ENCODE data around the gene CBX3. TPM values are rescaled to one million over a fixed set of nuclear protein-coding genes. Genes with fewer than 3 reads are reported as not detected.

Gene CBX3
- total and polyA plus RNA-seq, 12 donors = 35.2 to 203 (median 87.8) TPM

DNA sequence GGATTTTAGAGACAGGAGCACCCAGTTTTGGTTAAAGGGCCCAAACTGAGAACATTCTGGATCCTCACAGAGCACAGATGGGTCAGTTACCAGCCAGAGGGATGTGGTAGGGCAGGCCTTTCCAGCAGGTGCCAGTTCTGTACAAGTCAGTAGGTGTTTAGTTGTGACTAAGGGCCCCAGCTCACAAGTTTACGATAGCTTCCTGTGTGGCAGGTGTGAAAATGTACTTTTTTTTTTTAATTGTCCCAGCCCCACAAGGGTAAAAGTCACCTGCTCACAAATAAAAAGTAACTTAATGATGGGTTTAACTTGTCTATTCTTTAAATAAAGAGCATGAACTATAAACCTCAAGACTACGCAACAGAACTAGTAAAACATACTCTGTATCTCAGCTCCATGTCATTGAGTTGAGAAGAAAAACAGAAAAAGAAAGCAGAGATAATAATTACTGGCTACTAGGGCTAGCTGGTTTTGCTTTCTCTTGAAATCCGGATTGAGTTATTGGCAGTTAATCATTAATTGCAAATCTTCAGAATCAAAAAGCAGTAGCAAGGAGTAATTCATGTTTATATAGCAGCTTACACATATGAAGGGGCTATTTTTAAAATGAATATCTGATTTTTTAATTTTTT lies 34.1 kb upstream of the CBX3 start:
- no peak for DNase-seq
- Histone ChIP-seq H3K9me3 (replicated peaks in 1 of 3) (no peaks in the 10 kb centered on the region), H3K4me1 (replicated peaks in 1 of 2) (no peaks in the 10 kb centered on the region), H3K36me3 (replicated peaks in 1 of 2) (no peaks in the 10 kb centered on the region), H3K27me3 (no peaks in the 10 kb centered on the region), H3K4me3 (no peak overlapping the region), H3K27ac (no peak overlapping the region)
- intact Hi-C loops (cut with DNase I) = no loop called here
- WGBS, 4 donors = 87 to 97% (median 92%) methylated on average over 3 of the region's 3 CpGs
- TF ChIP-seq POLR2A (IDR thresholded peaks at IDR 0.05) = no peak
- TF ChIP-seq, protein P1, sequence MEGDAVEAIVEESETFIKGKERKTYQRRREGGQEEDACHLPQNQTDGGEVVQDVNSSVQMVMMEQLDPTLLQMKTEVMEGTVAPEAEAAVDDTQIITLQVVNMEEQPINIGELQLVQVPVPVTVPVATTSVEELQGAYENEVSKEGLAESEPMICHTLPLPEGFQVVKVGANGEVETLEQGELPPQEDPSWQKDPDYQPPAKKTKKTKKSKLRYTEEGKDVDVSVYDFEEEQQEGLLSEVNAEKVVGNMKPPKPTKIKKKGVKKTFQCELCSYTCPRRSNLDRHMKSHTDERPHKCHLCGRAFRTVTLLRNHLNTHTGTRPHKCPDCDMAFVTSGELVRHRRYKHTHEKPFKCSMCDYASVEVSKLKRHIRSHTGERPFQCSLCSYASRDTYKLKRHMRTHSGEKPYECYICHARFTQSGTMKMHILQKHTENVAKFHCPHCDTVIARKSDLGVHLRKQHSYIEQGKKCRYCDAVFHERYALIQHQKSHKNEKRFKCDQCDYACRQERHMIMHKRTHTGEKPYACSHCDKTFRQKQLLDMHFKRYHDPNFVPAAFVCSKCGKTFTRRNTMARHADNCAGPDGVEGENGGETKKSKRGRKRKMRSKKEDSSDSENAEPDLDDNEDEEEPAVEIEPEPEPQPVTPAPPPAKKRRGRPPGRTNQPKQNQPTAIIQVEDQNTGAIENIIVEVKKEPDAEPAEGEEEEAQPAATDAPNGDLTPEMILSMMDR (IDR thresholded peaks at IDR 0.05) = no peak

DNA sequence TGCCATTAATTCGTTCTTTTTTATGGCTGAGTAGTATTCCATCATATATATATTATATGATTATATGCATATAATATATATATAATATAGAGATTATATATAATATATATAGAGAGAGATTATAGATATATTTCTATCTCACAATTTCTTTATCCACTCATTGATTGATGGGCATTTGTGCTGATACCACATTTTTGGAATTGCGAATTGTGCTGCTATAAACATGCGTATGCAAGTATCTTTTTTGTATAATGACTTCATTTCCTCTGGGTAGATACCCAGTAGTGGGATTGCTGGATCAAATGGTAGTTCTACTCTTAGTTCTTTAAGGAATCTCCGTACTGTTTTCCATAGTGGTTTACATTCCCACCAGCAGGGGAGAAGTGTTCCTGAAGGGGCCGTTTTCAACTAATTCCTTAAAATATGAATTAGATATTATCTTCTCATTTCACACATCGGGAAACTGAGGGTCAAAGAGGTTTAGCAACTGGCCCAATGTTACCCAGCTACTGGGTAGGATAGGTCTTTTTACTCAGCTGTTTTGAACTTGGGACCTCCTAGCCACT lies 33.0 kb upstream of the CBX3 start:
- Histone ChIP-seq H3K36me3 (replicated peaks in 1 of 2) (no peaks in the 10 kb centered on the region), H3K9me3 (replicated peaks in 1 of 3) (no peaks in the 10 kb centered on the region), H3K27ac (no peak overlapping the region), H3K4me3 (no peak overlapping the region), H3K4me1 (replicated peaks in 1 of 2) (no peaks in the 10 kb centered on the region), H3K27me3 (no peaks in the 10 kb centered on the region)
- intact Hi-C loops (cut with DNase I) = no loop called here
- TF ChIP-seq POLR2A (IDR thresholded peaks at IDR 0.05) = no peak
- TF ChIP-seq, protein P1 (IDR thresholded peaks at IDR 0.05) = no peak
- 82 to 91% (median 89%) methylated on average over 6 of the region's 6 CpGs for WGBS, 4 donors
- no peak for DNase-seq

DNA sequence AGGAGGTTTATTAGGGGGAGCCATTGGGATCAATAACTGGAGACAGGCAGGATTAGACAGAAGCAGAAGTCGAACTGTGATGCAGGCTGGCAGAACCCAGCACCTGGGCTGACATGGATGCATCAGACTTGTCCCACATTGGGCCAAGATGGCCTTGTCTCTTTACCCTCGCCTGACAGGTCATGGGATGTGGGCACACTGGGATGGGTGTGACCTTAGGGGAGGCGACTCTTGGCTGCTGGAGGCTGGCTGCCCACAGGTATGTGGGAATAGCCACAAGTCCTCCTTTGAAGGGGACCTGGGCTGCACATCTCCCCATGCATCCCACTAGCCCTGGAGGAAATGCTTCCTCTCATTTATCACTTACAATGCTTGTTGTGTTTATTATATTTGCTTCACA lies 32.3 kb upstream of the CBX3 start:
- intact Hi-C loops (cut with DNase I) = no loop called here
- H3K27me3 ChIP-seq = no peaks in the 10 kb centered on the region
- no peak overlapping the region for H3K4me3 ChIP-seq
- WGBS, 4 donors = 87 to 96% (median 91%) methylated on average over 3 of the region's 3 CpGs
- no peak for TF ChIP-seq POLR2A (IDR thresholded peaks at IDR 0.05)
- TF ChIP-seq, protein P1 (IDR thresholded peaks at IDR 0.05) = no peak
- no peaks in the 10 kb centered on the region for H3K36me3 ChIP-seq (replicated peaks in 1 of 2)
- DNase-seq = no peak
- H3K4me1 ChIP-seq (replicated peaks in 1 of 2) = no peaks in the 10 kb centered on the region
- H3K27ac ChIP-seq = no peak overlapping the region
- H3K9me3 ChIP-seq (replicated peaks in 1 of 3) = no peaks in the 10 kb centered on the region

DNA sequence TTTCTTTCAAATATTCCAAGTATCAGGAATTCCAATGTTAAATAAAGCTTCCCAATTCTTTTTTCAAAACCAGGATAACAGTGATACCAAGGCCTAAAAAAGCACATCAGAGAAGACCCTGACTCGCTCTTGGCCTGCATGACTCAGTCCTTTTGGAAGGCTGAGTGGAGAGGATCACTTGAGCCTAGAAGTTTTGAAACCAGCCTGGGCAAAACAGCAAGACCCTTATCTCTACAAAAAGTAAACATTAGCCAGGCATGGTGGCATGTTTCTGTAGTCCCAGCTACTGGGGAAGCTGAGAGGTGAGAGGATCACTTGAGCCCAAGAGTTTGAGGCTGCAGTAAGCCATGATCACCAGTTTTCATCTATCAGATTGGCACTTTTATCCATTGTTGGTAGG lies 30.9 kb upstream of the CBX3 start:
- Histone ChIP-seq H3K27ac (no peak overlapping the region), H3K4me3 (no peak overlapping the region), H3K27me3 (no peaks in the 10 kb centered on the region), H3K36me3 (replicated peaks in 1 of 2) (no peaks in the 10 kb centered on the region), H3K4me1 (replicated peaks in 1 of 2) (no peaks in the 10 kb centered on the region), H3K9me3 (replicated peaks in 1 of 3) (no peaks in the 10 kb centered on the region)
- intact Hi-C loops (cut with DNase I) = no loop called here
- TF ChIP-seq, protein P1 (IDR thresholded peaks at IDR 0.05) = no peak
- TF ChIP-seq POLR2A (IDR thresholded peaks at IDR 0.05) = no peak
- 71 to 97% (median 86%) methylated on average over 1 of the region's 1 CpG for WGBS, 4 donors
- DNase-seq = no peak
